NCI-H2107 treated with DMSO at 0.1 percent for 48 hours (cell line): Measurements from ENCODE around the gene PER3.
"Not testable (repeated sequence)": the region's sequence is repeated elsewhere in the genome, so short reads cannot be mapped to it uniquely, and the experiment has no call there.

ENCODE experiments used
- DNase-seq: peaks from one replicate; lab custom pipeline; 2025; ENCODE audit not compliant: unreplicated experiment; lab: John Stamatoyannopoulos, UW

Gene PER3

DNA sequence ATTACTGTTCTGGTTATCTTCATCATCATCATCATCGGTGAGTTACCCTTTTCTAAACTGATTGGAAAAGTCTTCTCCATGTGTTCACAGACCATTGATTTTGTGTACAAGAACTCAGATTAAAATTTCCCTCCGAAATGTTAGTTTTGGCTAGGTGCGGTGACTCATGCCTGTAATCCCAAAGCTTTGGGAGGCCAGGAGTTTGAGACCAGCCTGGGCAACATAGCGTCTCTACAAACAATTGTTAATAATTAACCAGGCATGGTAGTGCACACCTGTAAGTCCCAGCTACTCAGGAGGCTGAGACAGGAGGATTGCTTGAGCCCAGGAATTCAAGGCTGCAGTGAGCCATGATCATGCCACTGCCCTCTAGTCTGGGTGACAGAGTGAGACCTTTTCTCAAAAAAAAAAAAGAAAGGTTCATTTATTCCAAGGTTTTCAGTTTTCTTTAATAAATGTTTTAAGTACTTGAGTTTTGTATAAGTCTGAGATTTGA is 5.9 kb upstream of the PER3 start:
- DNase-seq, result no peak

DNA sequence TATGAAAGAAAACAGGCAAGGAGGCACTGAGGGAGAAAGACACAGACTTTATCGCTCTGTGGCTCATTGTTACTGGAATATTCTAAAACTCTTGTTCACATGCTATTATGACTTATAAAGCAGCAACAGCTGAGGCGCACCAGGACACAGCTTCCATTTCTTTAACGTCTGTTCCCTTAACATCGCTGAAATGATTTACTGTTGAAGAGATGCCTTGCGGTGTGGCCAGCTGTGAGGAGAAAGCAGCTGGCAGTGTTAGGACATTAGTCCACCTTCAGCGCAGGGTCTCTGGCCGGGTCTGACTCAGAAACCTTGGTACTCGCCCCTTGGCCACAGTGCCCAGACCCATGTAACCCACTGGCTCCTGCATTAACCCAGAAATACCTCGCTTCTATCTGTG is 3.1 kb upstream of the PER3 start:
- DNase-seq, result no peak

DNA sequence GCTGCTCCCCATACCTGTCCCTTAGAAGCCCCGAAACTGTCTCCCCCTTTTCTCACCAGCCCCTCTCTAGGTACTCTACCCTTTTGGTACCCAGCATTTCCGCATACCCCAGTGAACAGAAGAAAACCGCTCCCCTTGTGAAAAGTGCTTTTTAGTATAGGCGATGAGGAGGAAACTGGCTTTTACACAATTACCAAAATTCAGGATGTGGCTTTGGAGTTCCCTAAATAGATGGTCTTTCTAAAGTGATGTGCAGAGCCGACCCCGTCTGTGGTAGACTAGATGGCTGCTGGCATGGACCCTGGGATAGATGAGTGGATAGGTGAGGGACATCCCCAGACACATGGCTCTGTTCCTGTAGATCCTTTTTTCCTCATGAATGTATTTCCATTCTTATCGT is 2.6 kb upstream of the PER3 start:
- no peak for DNase-seq

DNA sequence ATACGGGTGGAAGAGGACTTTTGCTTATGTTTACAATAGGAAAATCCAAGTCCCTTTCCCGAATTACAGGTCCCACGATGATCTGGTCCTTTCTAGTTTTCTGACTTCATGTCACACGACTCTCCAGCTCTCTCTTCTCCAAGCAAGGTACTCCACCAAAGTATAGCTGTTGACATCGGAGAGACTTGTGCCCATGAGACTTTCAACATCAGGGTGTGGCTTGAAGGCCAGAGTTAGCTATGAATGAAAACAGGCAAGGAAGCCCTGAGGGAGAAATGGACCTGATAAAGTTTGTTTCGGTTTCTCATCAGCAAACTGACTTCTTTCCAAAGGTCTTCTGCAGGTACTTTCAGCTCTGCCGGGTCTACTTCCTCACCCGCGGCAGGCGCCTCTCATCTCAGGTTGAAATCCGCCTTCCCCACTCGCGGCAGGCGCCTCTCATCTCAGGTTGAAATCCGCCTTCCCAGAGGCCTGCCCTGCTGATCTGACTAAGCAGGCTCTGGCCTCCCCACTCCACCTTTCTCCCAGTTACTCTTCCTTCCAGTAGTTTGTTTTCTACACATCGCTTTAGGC is 2.1 kb upstream of the PER3 start:
- no peak for DNase-seq

DNA sequence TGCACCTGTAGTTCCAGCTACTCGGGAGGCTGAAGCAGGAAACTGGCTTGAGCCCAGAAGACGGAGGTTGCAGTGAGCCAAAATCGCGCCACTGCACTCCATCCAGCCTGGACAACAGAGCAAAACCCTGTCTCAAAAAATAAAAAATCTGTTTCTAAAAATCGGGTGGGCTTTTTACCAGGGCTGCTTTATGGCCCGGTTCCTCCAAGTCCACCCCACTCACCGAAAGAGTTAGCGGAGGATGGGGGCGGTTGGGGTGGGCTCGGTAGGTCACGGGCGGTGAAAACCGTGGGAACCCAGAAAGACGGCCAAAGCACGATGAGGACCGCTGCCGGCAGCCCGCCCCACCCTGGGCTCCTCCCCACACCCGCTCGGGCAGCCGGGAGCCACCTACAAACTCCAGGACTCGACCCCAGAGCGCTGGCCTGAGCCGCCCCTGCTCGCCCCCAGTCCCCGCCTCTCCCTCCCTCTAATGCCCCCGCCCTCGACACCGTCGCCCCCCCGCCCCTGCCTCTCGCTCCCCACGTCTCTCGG is 846 bp upstream of the PER3 start:
- DNase-seq, result no peak

DNA sequence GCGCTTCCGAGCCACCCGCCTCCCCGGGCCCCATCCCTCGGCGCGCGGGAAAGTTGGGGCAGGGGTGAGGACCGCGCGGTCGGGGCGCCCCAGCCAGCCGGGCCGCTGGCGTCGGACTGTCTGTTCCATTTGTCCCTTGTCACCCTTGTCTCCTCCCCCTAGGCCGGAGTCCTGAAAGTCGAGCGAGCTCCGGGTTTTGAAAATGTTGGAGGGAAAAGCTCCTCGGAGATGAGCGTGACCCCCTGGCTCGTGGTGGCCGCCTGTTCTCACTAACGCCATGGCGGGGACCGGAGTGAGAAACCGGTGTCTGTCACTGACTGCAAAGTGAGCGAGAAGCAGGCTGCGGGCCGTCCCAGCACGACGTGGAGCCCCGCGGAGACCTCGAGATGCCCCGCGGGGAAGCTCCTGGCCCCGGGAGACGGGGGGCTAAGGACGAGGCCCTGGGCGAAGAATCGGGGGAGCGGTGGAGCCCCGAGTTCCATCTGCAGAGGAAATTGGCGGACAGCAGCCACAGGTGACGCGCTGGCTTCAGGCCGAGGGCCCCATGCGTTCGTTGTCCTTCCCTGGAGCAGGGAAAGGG is 491 bp downstream of the PER3 start:
- no peak for DNase-seq

DNA sequence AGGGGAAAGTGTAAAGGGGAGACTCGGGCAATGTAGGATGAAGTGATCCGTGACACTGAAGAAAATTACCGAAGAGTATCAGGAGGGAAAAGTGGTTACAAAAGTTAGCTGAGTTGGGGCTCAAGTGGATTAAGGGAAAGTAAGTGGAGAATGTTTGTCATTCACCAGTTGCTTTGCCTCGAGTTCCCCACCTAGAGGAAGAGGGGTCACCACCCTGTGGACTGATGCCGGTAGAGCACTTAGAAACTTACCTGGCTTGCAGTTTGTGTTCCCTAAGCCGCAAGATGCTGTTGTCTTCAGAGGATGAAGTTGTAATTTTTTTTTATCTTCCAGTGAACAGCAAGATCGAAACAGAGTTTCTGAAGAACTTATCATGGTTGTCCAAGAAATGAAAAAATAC is 1.0 kb downstream of the PER3 start:
- no peak for DNase-seq

DNA sequence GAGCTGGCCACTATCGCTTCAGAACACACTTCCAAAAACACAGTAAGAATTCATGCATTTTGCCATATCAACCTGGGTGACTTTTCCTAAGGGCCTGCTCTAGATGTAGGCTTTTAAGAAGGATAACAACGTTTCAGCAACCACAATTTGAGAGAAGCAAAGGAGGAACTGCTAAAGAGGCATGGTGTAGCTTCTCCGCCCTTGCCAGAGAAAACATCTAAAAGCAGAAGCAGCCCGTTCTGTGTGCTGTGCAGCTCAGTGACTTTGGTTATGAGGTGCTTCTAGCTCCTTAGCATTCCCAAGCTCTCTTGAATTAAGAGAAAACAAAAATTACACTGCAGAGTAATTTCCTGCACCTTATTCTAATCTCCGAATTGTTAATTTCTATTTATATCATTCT is 2.7 kb downstream of the PER3 start:
- no peak for DNase-seq

DNA sequence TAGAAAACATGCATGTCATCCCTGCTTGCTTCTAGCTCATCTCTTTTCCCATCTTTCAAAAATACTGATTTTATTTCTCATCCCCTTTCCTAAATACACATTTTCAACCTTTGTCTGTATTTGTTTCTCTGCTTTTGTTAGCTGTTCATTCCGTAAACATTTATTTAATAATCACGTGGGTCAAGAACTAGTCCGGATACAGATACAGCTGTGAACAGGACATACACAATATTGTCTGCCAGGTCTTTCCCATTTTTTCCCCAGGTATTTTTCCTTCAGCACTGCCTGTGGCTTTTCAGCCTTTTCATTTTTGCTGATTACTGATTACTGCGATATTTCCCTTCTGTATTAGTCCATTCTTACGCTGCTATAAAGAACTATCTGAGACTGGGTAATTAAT is 5.7 kb downstream of the PER3 start:
- DNase-seq, result no peak

DNA sequence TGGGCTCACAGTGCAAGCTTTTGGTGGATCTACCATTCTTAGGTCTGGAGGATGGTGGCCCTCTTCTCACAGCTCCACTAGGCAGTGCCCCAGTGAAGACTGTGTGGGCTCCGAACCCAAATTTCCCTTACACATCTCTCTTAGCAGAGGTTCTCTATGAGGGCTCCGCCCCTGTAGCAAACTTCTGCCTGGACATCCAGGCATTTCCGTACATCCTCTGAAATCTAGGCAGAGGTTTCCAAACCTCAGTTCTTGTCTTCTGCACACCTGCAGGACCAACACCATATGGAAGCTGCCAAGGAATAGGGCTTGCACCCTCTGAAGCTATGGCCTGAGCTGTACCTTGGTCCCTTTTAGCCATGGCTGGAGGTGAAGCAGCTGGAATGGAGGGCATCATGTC is 6.9 kb downstream of the PER3 start:
- DNase-seq, result not testable (repeated sequence)

DNA sequence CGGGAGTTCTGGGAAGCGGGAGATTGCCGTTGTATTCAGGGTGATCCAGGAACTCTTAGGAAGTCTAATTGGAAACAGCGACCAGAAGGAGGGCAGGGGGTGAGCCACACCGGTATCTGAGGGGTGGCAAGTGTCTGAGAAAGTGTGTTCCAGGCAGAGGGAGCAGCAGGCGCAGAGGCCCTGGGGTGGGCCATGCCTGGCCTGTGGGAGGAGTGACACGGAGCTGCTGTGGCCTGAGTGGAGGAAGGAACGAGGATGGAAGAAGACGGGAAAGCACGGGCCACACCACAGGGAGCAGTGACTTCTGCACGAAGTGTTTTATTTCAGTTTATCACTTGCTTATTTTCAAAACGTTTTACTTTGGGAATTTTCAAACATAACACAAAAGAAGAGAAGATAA is 11.3 kb downstream of the PER3 start:
- DNase-seq, result no peak

DNA sequence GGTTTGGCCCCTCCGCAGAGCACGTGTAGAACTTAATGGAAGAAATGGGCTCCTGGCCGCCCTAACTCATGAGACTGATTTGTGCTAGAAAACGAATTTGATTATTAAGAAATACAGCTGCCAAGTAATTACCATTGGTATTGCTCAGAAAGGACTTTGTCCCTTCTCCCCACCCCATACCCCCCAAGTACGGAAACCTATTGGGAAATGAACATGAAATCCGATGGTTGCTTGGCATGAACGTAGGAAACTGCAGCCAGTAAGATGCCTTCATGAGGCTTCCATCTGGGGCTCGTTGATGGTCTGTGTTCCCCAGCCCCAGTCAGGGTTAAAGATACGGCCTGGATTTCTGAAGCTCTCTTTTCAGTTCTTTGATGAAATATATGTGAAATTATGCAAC is 21.4 kb downstream of the PER3 start:
- DNase-seq, result no peak

DNA sequence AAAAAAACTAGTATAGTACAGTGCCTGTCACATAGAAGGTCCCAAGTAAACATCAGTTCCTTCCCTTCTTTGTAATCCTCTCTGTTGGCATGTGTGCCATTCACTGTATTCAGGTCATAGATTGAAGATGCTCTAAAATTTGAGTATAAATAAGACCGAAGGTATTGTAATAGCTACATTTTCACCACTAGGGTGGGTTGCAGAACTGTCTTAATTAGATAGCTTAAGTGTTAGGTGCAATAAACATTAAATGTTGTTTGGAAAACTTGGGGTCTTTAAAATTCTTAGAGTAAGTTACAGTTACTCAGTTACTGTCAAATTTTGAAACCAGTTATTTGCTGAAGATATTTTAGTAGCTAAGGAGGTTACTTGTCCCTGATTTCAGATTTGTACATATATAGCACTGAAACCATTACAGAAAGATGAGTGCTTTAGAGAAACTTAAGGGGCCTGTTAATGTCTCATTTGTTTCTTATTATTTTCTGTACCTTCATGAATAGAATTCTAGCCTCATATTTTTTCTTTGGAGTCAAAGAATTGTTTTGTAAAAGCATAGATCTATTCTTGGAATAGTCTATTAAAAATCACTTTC is 24.3 kb downstream of the PER3 start:
- no peak for DNase-seq

DNA sequence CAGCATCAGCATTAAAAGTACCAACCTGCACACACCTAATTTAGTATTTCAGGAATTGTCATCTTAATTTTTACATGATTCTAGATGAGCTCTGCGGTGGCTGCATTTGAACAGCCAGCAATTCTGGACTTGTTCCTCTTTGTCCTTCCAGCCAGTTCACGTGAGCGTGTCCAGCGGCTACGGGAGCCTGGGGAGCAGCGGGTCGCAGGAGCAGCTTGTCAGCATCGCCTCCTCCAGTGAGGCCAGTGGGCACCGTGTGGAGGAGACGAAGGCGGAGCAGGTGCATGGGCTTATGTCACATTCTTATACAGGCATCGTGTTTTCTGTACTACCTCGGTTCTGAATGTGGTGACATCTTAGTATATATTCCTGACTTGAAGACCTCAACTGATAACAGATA is 25.7 kb downstream of the PER3 start:
- DNase-seq, result no peak

DNA sequence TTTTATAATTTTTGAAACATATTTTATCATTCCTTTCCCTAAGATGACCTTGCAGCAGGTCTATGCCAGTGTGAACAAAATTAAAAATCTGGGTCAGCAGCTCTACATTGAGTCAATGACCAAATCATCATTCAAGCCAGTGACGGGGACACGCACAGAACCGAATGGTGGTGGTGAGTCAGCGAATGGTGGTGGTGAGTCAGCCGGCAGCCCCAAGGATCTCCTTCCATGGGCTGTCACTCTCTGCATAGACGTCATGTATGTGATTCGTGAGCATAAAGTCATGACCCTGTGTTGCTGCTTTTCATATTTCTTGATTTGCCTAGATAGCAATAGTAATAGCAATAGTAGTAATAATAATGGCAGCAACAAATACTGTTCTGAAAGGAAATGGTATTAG is 26.3 kb downstream of the PER3 start:
- DNase-seq, result no peak

DNA sequence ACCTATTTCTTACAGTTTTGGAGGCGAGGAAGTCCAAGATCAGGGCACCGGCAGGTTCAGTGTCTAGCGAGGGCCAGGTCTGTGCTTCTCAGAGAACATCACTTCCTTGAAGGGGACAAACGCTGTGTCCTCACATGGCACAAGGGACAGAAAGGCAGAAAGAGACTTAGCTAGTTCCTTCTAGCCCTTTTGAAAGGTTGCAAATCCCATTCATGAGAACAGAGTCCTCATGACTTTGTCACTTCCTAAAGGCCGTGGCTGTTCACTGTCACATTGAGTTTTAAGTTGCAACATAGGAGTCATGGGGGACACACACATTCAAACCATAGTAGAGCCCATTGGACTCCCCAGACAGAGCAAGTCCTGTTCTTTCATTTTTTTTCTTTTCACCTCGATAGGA is 27.4 kb downstream of the PER3 start:
- no peak for DNase-seq

DNA sequence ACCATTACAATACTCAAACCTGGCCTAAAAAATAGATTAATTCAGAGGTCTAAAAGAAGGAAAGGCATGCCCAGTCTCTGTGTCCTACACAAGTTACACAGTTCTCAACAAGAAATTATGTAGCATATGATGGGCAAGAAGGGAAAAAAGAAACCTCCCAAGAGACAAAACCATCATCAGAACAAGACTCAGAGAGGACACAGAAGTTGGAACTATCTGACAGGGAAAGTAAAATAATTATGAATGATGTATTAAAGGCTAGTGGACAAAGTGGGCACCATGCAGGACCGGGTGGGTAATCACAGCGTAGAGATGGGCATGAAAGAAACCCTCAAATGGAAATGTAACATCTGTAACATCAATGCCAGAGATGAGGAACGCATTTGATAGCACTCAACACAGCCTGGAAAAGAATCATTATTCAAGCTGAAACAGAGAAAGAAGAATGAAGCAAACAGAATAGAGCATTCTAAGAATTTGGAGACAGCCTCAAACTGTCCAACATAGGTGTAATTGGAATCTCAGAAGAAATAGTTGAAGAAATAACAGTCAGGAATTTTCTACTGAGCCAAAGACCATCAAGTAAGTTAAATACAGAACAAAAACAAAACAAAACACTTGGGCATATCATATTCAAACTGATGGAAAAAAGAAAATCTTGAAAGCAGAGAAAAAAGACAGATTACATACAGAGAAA is 29.7 kb downstream of the PER3 start:
- no peak for DNase-seq

DNA sequence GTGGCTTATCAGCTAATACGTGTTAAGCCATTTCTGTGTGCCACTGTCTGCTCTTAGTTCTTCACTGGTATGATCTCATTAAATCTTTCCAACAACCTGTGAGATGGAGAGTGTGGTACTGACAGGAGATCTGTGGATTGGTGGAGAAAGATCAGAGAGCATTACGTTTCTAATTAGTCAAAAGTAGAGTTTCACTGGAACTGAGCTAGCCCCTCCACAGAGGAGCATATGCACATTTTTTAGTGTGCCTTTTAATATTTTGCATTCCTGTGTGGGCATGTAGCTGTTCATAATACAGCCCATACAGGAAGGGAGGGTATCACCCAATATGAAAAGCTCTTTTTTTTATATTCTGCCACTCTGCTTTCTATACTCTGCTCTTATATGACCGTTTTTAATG is 37.2 kb downstream of the PER3 start:
- no peak for DNase-seq

DNA sequence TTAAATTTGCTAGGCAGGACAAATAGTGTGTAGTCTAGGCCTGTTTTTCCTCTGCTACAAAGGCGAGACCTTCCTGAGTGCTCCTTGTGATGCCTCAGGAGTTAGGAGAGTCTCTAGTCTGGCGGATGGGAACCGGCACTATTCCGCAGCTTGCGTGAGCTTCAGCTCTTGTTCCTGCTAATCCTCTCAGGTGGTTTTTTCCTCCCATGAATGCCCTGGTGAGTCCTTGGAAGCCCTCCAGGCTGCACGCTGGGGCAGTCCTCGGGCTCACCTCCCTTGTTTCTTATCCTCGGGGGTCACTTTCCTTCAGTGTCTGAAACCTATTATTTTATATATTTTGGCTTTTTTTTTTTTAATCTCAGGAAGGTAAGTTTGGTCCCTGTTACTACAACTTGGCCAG is 40.6 kb downstream of the PER3 start:
- DNase-seq, result no peak

DNA sequence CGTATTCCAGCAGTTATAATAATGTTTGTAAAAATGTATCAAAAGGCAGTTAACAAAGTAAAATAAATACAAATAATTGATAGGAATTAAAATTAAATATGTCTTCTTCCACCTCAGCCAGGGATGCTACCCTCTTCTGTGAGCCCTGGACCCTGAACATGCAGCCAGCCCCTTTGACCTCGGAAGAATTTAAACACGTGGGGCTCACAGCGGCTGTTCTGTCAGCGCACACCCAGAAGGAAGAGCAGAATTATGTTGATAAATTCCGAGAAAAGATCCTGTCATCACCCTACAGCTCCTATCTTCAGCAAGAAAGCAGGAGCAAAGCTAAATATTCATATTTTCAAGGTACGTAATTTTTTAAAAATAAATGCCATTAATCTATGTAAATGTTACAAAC is 42.3 kb downstream of the PER3 start:
- no peak for DNase-seq

DNA sequence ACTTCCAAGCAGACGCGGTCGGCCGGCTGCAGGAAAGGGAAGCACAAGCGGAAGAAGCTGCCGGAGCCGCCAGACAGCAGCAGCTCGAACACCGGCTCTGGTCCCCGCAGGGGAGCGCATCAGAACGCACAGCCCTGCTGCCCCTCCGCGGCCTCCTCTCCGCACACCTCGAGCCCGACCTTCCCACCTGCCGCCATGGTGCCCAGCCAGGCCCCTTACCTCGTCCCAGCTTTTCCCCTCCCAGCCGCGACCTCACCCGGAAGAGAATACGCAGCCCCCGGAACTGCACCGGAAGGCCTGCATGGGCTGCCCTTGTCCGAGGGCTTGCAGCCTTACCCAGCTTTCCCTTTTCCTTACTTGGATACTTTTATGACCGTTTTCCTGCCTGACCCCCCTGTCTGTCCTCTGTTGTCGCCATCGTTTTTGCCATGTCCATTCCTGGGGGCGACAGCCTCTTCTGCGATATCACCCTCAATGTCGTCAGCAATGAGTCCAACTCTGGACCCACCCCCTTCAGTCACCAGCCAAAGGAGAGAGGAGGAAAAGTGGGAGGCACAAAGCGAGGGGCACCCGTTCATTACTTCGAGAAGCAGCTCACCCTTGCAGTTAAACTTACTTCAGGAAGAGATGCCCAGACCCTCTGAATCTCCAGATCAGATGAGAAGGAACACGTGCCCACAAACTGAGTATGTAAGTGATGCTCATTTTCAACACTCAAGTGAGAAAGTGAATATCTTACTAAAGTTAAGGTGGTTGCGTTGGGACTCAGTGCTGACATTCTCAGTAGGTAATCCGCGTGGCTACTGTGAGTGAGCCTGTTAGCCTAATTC is 43.2 kb downstream of the PER3 start:
- DNase-seq, result no peak
